SK-N-SH treated with all-trans-retinoic acid at 6 μM for 48 hours (cell line): ENCODE measurements around the gene MIEF2.

Experiments
- ATAC-seq: fragments of 200-7000 bp; cut with Tn5 transposase; 3 replicates; pipeline ENCODE4 v1.9.1; 2020; ENCODE audit warnings: mild to moderate bottlenecking, moderate library complexity
- ARNTL ChIP-seq: fragments of 450-650 bp; formaldehyde crosslinking; IDR thresholded peaks from 2 replicates; pipeline ENCODE4 v1.5.0; 2020; ENCODE audit warnings: low read depth, mild to moderate bottlenecking, moderate library complexity, borderline replicate concordance
- BACH2 ChIP-seq: fragments of 250-450 bp; sonication (Bioruptor Pico); IDR thresholded peaks from 2 replicates; pipeline ENCODE4 v1.9.0; 2021; ENCODE audit warnings: mild to moderate bottlenecking, borderline replicate concordance
- CREB5 ChIP-seq: fragments of 250-450 bp; sonication (Bioruptor Pico); IDR thresholded peaks from 2 replicates; pipeline ENCODE4 v1.5.1; 2020; ENCODE audit warnings: low read depth, mild to moderate bottlenecking, moderate library complexity
- CSDC2 ChIP-seq: fragments of 250-450 bp; sonication (Bioruptor Pico); IDR thresholded peaks from 2 replicates; pipeline ENCODE4 v1.5.0; 2020; ENCODE audit warnings: mild to moderate bottlenecking, moderate library complexity
- ESRRG ChIP-seq: fragments of 250-450 bp; sonication (Bioruptor Pico); IDR thresholded peaks from 2 replicates; pipeline ENCODE4 v1.6.1; 2021; ENCODE audit warnings: mild to moderate bottlenecking
- GLIS3 ChIP-seq: fragments of 250-450 bp; sonication (Bioruptor Pico); IDR thresholded peaks from 2 replicates; pipeline ENCODE4 v1.5.0; 2020; ENCODE audit warnings: mild to moderate bottlenecking, moderate library complexity
- ISL1 ChIP-seq: fragments of 250-450 bp; sonication (Bioruptor Pico); IDR thresholded peaks from 2 replicates; pipeline ENCODE4 v2.1.2; 2022; ENCODE audit warnings: mild to moderate bottlenecking, moderate library complexity
- OSR1 ChIP-seq: fragments of 250-450 bp; sonication (Bioruptor Pico); IDR thresholded peaks from 2 replicates; pipeline ENCODE4 v1.8.0; 2022; ENCODE audit warnings: moderate library complexity, mild to moderate bottlenecking, inconsistent platforms
- PATZ1 ChIP-seq: fragments of 250-450 bp; sonication (Bioruptor Pico); IDR thresholded peaks from 2 replicates; pipeline ENCODE4 v1.8.0; 2020; ENCODE audit warnings: mild to moderate bottlenecking, moderate library complexity, borderline replicate concordance
- POU6F1 ChIP-seq: fragments of 250-450 bp; sonication (Bioruptor Pico); IDR thresholded peaks from 2 replicates; pipeline ENCODE4 v1.8.0; 2021; ENCODE audit warnings: low read depth, mild to moderate bottlenecking, moderate library complexity, borderline replicate concordance
- PPARA ChIP-seq: fragments of 250-450 bp; sonication (Bioruptor Pico); IDR thresholded peaks from 2 replicates; pipeline ENCODE4 v1.5.0; 2020; ENCODE audit warnings: mild to moderate bottlenecking, borderline replicate concordance
- RARB ChIP-seq: fragments of 250-450 bp; sonication (Bioruptor Pico); IDR thresholded peaks from 2 replicates; pipeline ENCODE4 v1.8.0; 2021; ENCODE audit warnings: mild to moderate bottlenecking, moderate library complexity
- SNAI2 ChIP-seq: fragments of 250-450 bp; sonication (Bioruptor Pico); IDR thresholded peaks from 2 replicates; pipeline ENCODE4 v1.5.0; 2020; ENCODE audit warnings: mild to moderate bottlenecking, moderate library complexity
- TOX ChIP-seq: fragments of 250-450 bp; sonication (Bioruptor Pico); IDR thresholded peaks from 2 replicates; pipeline ENCODE4 v1.8.0; 2021; ENCODE audit warnings: mild to moderate bottlenecking, moderate library complexity, borderline replicate concordance
- TSHZ2 ChIP-seq: fragments of 250-450 bp; sonication (Bioruptor Pico); IDR thresholded peaks from 2 replicates; pipeline ENCODE4 v1.5.0; 2020; ENCODE audit warnings: mild to moderate bottlenecking, moderate library complexity
- ZC3H10 ChIP-seq: fragments of 250-450 bp; sonication (Bioruptor Pico); IDR thresholded peaks from 2 replicates; pipeline ENCODE4 v1.5.1; 2021; ENCODE audit warnings: mild to moderate bottlenecking, moderate library complexity
- ZFP3 ChIP-seq: fragments of 250-450 bp; sonication (Bioruptor Pico); IDR thresholded peaks from 2 replicates; pipeline ENCODE4 v1.5.0; 2020; ENCODE audit warnings: mild to moderate bottlenecking, moderate library complexity
- ZFP30 ChIP-seq: fragments of 450-650 bp; formaldehyde crosslinking; IDR thresholded peaks from 2 replicates; pipeline ENCODE4 v1.5.0; 2022; ENCODE audit warnings: mild to moderate bottlenecking, moderate library complexity
- ZNF565 ChIP-seq: fragments of 450-650 bp; formaldehyde crosslinking; conservative IDR thresholded peaks from 2 replicates; pipeline ENCODE4 v1.5.0; 2020; ENCODE audit warnings: low read depth, mild to moderate bottlenecking, moderate library complexity
- ZNF70 ChIP-seq: fragments of 450-650 bp; formaldehyde crosslinking; IDR thresholded peaks from 2 replicates; pipeline ENCODE4 v1.5.0; 2020; ENCODE audit warnings: mild to moderate bottlenecking, moderate library complexity

Gene MIEF2

GRCh38 chr17:18278867-18279266, 18.4 kb downstream of the MIEF2 start:
- ATAC-seq = no peak
- no peak for TF ChIP-seq CREB5
- no peak for TF ChIP-seq ZFP3

GRCh38 chr17:18280249-18280648, 19.8 kb downstream of the MIEF2 start:
- ATAC-seq = no peak
- no peak for TF ChIP-seq BACH2 (CRISPR knock-in tag)
- TF ChIP-seq GLIS3 (CRISPR knock-in tag) = no peak
- TF ChIP-seq ZC3H10 (CRISPR knock-in tag) = no peak
- TF ChIP-seq TOX (CRISPR knock-in tag) = no peak
- TF ChIP-seq OSR1 (CRISPR knock-in tag) = no peak
- no peak for TF ChIP-seq ZNF70 (CRISPR knock-in tag)
- TF ChIP-seq ARNTL (CRISPR knock-in tag) = no peak
- TF ChIP-seq ZFP3 = no peak
- TF ChIP-seq CSDC2 (CRISPR knock-in tag) = no peak

GRCh38 chr17:18280766-18281371, 20.4 kb downstream of the MIEF2 start:
- TF ChIP-seq ZNF70 (CRISPR knock-in tag) (no peak), TOX (CRISPR knock-in tag) (no peak), GLIS3 (CRISPR knock-in tag) (no peak), SNAI2 (CRISPR knock-in tag) (no peak), CREB5 (no peak), PPARA (CRISPR knock-in tag) (no peak), BACH2 (CRISPR knock-in tag) (no peak), RARB (CRISPR knock-in tag) (no peak), ESRRG (CRISPR knock-in tag) (no peak), POU6F1 (CRISPR knock-in tag) (no peak), ZFP3 (no peak), ZFP30 (CRISPR knock-in tag) (no peak), OSR1 (CRISPR knock-in tag) (no peak), ZNF565 (no peak)
- no peak for ATAC-seq

- TF ChIP-seq ARNTL (CRISPR knock-in tag) = no peak
- ATAC-seq = no peak
Measured at GRCh38 chr17:18281788-18282187, 21.3 kb downstream of the MIEF2 start.

- no peak for ATAC-seq
- TF ChIP-seq TOX (CRISPR knock-in tag) = no peak
- no peak for TF ChIP-seq ISL1
- no peak for TF ChIP-seq CSDC2 (CRISPR knock-in tag)
- no peak for TF ChIP-seq BACH2 (CRISPR knock-in tag)
- TF ChIP-seq ARNTL (CRISPR knock-in tag) = no peak
- TF ChIP-seq GLIS3 (CRISPR knock-in tag) = no peak
- TF ChIP-seq SNAI2 (CRISPR knock-in tag) = no peak
- no peak for TF ChIP-seq CREB5
- TF ChIP-seq PATZ1 = no peak
- no peak for TF ChIP-seq TSHZ2 (CRISPR knock-in tag)
- no peak for TF ChIP-seq ZFP30 (CRISPR knock-in tag)
- no peak for TF ChIP-seq ZNF565
- TF ChIP-seq ZFP3 = no peak
Measured at GRCh38 chr17:18285296-18285695, 24.8 kb downstream of the MIEF2 start.
